ENCODE results near the gene MICAL2.

Gene MICAL2

GRCh38 chr11:12157241-12157661 is 46.9 kb downstream of the MICAL2 start:
- peak in 1 of 5 donors; percentile 81 for DNase-seq

DNA sequence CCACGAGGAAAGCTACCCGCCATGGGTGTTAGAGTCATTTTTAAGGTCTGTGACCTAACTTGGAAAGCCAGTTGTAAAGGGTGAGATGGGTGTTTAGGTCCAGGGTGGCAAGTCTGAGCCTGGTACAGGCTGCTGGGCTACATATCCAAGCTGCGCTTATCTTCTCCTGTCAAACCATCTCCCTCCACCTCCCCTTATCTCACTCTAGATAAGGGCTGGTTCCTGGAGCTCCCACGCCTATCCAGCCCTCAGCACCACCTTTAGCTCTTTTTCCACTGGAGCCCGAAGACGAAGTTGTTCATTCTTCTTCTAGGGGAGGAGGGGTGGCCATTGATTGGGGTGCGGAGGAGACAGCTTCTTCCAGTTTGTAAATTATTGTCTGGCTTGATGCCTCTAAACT is 48.5 kb downstream of the MICAL2 start:
- DNase-seq, result no peak

DNA sequence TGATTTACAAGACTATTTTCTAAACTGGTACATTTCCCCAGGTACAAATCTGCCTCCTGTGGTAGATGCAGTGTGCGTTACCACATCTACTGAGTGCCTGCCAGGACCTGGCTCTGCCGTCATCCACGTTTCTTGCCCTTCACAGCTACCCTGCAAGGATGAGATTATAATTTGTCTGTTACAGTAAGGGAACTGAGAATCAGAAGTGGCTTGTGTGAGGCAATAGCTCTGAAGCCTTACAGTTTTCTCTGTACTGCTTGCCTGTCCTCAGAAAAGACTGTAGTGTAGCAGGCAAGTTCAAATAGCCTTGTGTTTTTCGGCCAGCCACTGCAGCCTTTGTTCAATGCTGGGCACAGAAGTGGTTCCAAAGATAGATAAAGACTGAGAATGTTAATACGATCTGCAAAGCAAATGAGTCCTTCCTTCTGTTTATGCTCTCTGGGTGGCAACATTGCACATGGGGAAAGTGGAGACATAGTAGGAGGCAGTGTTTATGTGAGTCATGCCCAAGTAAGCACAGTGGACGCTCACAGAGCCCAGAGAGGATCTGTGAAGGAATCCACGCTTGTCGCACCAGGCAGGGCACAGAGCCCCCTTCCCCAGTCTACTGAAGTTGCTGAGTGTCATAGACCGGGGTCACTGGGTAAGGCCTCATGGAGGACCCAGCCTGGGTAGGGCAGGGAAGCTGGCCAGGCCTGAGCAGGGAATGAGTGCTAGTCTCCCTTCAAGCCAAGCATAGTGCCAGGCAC is 49.1 kb downstream of the MICAL2 start:
- DNase-seq, result no peak

GRCh38 chr11:12160231-12160630 is 49.8 kb downstream of the MICAL2 start:
- no peak for DNase-seq

- no peak for DNase-seq
Measured at GRCh38 chr11:12160680-12161079, 50.3 kb downstream of the MICAL2 start.

DNA sequence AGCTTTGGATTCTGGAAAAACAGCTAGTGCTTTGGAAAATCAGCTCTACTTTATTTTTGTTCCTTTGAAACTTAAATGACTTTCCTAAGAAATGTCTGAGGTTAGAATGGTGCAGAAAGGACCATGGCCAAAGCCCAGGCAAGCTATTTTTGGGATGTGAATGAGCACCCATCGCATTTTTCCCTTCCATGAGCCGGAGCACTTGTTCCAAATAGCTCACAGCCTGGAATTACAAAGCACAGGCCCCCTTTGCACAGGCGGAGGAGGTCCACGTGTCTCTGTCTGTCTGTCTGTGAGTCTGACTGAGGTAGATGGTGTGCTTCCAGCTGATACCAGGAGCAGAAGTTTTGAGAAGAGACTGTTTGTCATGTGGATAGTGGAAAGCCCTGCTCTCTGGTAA is 50.7 kb downstream of the MICAL2 start:
- DNase-seq, result no peak

GRCh38 chr11:12161603-12162350 is 51.4 kb downstream of the MICAL2 start:
- no peak for DNase-seq

- DNase-seq, result peak in 1 of 5 donors; percentile 39
Measured at GRCh38 chr11:12162652-12163051, 52.3 kb downstream of the MICAL2 start.

DNA sequence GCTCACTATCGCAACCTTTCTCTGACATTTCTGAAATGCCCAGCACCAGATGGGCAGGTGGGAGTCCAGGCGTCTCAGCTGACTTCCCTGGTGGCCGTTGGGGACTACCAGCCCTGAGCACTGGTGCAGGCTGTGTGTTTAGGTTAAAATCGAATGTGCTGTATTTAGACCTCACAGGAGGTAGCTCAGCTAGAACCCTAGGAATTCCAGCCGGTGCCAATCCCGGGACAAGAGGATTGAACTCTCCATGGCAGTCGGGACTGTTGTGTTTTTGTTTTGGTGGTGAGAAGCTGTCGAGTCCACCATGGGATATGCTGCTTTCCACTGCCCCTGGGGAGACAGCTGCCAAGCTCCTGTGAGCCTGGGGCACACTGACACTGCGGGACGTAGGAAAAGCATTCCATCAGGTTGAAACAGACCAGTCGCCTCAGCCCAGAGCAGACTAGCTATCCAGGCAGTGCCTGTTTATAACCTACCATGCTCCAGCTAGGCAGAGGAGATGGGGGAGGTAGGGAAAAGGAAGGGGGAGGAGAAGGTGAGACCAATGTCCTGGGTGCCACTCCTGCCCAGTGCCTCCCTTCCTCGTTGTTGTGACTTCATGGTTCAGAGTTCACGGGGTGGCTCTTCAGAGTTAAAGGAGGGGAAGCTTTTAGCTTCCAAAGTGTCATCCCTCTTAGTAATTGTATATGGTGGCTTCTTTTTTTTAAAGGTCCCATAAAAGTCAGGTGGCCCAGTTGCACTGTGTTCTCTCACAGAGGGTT is 53.0 kb downstream of the MICAL2 start:
- DNase-seq, result no peak

- no peak for DNase-seq
Measured at GRCh38 chr11:12164061-12165014, 53.9 kb downstream of the MICAL2 start.

DNA sequence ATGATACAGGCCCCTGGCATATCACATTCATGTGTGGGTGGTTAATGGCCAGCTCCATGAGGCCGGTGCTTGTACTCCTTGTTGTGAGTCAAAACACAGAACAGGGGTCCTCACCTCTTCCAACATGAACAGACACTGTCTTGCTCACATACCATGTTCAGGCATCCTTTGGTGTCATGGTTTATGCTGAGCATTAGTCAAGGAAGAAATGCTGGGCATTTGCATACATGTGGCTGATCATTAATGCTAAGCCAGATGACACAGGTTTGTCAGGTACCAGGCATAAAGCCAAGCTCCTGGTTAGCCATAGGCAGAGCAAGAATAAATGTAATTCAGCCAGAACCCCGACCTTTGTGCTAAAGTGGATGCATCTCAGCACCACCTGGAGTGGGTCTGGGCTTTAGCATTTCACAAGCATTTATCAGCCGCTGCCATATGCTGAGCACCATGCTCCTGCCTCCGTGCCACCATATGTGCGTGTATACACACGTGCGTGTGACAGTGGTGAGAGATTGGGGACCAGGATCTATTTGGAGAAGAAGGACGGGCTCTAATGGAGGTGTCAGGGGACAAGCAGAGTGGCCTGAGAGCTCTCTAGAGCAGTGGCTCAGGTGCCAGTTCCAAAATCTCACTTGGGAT is 55.0 kb downstream of the MICAL2 start:
- DNase-seq, result no peak

DNA sequence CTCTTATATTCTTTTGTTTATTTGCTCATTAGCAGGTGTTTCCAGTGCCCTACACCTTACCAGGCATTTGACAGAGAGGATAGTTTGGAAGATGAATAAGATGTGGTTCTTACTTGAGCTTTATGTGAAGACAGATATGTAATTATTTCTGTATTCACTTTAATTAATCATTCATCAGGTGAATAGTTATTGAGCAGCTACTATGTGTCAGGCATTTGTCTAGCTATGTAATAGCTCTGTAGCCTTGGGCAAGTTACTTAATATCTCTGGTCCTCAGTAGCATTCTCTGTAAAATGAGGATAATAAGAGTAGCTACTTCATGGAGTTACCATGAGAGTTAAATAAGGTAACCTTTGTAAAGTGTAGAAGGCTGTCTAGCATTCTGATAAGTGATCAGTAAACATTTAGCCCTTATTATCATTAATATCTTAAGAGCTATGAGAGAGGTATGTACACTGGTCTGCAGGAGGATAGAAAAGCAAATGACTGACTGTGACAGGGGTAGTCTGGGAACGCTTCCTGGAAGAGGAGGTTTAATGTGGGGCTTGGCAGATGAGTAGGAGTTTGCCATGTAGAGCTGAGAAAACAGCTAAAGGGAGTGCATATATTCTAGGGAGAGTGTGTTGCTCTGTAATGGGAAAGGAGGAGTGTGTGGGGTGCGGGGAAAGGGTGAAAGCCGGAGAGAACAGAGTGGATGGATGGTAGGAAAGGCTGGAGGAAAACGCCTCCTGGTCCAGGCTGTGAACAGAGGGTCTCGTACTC is 56.1 kb downstream of the MICAL2 start:
- DNase-seq, result no peak

DNA sequence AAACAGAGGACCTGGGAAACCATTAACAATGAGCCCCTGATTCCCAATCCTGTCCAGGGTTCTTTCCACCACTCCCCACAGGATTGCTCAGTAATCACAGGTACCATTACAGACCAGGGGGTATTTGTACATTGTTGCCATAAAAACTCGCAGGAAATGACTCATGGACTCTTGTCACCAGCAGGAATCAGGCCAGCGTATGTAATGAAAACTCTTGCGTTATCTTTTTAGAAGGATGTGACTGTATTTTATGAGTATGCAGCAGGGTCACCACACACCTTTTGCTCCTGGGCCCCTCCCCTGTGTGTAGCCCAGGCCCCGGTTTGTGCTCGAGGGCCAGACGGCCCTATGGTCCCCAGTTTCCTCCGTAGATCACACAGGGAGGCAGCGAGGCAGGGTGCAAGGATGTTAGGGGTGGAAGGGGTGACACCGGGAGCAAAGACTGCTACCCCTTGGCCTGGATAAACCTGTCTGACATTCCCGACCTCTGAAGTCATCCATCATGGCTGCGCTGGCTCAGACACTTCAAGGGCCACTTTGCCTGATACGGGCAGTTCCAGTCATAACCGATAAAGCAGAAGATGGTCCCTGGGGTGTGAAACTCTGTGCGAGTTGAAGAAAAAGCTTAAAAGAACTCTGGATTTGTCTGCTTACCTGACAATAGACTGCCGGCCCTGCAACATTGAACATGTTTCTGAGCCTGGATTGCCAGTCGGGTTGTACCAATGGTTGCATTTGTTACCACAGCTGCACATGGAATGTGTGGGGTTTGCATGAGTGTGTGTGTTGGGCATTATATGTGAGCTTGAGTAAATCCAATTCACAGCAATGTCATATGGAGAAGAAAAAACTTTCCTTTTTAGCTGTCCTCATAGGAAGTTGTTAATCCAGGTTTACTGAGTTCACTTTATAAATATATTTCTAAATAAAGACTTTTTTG is 56.9 kb downstream of the MICAL2 start:
- peak in 1 of 5 donors; percentile 86 for DNase-seq

DNA sequence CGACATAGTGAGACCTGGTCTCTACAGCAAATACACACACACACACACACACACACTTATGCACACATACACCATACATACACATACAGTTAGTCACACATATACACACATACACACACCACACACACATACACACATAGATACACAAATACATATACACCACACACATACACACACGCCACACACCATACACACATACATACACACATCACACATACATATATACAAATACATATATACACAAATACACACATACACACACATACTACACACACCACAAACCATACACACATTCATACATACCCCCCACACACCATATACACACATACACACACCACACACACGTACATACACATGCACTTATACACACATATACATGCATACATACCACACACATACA is 57.7 kb downstream of the MICAL2 start:
- DNase-seq, result no peak

DNA sequence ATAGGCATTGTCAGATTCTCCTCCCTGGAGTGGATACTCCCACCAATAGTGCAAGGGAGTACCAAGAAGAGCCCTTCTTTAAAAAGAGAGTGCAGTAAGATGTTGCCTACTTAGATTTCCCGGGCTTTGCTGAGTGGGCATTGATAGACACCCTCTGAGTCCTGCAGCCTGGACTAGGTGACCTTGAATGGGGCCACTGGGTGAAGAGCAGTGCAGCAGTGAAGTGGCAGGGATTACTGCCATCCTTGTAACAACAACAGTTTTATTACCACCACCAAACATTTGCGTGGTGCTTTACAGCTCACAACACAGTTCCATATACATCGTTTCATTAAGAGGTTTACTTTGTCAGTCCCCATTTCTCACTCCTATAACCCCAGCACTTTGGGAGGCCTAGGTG is 59.4 kb downstream of the MICAL2 start:
- DNase-seq, result no peak

DNA sequence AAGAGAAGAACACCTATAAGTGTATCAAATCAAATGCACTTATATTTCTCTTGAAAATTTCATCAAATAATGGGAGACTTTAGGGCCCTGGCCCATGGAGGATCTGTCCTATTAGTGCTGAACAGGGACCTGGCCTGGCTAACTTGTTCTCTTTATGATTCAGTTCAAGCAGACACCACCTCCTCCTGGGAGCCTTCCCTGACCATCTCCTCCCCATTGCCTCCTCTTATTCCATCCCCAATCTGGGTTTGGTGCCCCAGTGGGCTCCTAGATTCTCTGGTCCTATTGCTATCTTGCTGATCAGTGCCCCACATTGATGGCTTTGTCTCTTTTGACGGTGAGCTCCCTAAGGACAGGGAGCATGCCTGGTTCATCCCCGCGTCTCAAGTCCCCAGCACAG is 60.1 kb downstream of the MICAL2 start:
- DNase-seq, result no peak

DNA sequence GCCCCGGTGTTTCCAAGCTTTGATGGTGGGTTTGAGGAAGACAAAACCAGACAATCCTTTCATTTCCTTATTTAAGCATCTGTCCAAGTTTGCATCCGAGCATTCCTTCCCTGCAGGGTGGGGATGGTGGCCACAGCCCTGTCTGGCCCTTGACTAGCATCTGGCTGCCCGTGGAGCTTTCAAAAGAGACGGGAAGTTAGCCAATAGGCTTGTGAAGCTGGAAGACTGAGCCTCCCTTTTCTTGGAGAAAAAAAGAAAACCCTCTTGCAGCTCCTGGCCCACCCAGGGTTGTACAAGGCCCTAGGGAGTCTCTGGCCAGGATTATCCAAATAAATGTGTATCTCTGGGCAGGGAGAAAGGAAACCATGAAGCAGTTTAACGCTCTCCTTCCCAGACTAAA is 60.6 kb downstream of the MICAL2 start:
- DNase-seq, result no peak

GRCh38 chr11:12171921-12172320 is 61.5 kb downstream of the MICAL2 start:
- DNase-seq, result no peak

GRCh38 chr11:12172493-12173013 is 62.2 kb downstream of the MICAL2 start:
- no peak for DNase-seq

GRCh38 chr11:12173111-12173510 is 62.7 kb downstream of the MICAL2 start:
- DNase-seq, result no peak

Data from T-helper 1 cell (primary cell).